HepG2 (cell line): ENCODE results near the gene NDFIP2. TPM values are rescaled to one million over a fixed set of nuclear protein-coding genes. Genes with fewer than 3 reads are reported as not detected.

ENCODE experiments used
- ATAC-seq: fragments of 200-7000 bp; cut with Tn5 transposase; 3 replicates; pipeline ENCODE4 v1.9.1; 2020; ENCODE audit warnings: mild to moderate bottlenecking, moderate library complexity
- BruUV-seq: library from RNA; stranded (reverse); fragments of 400-500 nt; replicated peaks from 2 replicates; lab custom pipeline; 2021; lab: Mats Ljungman, UMichigan
- CTCF ChIA-PET: fragments of 300-600 bp; formaldehyde crosslinking; extraction: SDS; loops from one replicate; lab custom pipeline; 2021; ENCODE audit warnings: low total read pairs, inconsistent platforms, low intra/inter-chr PET ratio; lab: Yijun Ruan, JAX
- POLR2A ChIA-PET: fragments of 350-600 bp; sonication (Branson Sonifier 250); formaldehyde crosslinking; loops from one replicate; lab custom pipeline; 2020; ENCODE audit warnings: antibody characterized with exemption, inconsistent platforms; lab: Yijun Ruan, JAX
- DNase-seq: peaks from one replicate; pipeline ENCODE4 v3.0.0-alpha.2; 2015; ENCODE audit warnings: low spot score
- FAIRE-seq: peaks from 3 replicates; lab custom pipeline; 2011; peaks lifted over from hg19 to GRCh38; lab: Jason Lieb, UNC
- H2AFZ ChIP-seq: one replicate; pipeline ENCODE4 v1.6.1; 2011; ENCODE audit warnings: low read length, inconsistent platforms
- H3K27ac ChIP-seq: fragments of 300-600 bp; 3 replicates; pipeline ENCODE4 v1.8.0; 2011; ENCODE audit warnings: mixed run types, mild to moderate bottlenecking, mixed read lengths, low read length, inconsistent platforms; ENCODE audit not compliant: insufficient read depth; ENCODE audit errors: extremely low read length
- H3K27me3 ChIP-seq, 2 experiments: fragments of 200-600 bp in 1 of 2; 2 replicates in 1 of 2; 3 replicates in 1 of 2; pipeline versions ENCODE4 v1.6.0 to v1.8.0; 2011; ENCODE audit warnings: low read length in 2 of 2, mild to moderate bottlenecking in 2 of 2, moderate library complexity in 2 of 2, inconsistent platforms in 1 of 2; ENCODE audit not compliant: insufficient read depth in 2 of 2, control insufficient read depth in 1 of 2
- H3K36me3 ChIP-seq, 2 experiments: fragments of 200-600 bp in 1 of 2; replicated peaks in 1 of 2; 2 replicates in 1 of 2; 3 replicates in 1 of 2; pipeline versions ENCODE4 v1.5.1 to v1.8.0; 2011; ENCODE audit warnings: low read length in 2 of 2, inconsistent platforms in 1 of 2; ENCODE audit not compliant: insufficient read depth in 2 of 2, control insufficient read depth in 1 of 2
- H3K4me1 ChIP-seq: 2 replicates; pipeline ENCODE4 v1.5.1; 2012; ENCODE audit warnings: low read length, inconsistent platforms; ENCODE audit not compliant: insufficient read depth
- H3K4me2 ChIP-seq: 2 replicates; pipeline ENCODE4 v1.6.0; 2011; ENCODE audit warnings: low read depth, low read length, inconsistent platforms
- H3K4me3 ChIP-seq, 3 experiments: fragments of 200-600 bp in 1 of 3; sonication (generic), shearing (Covaris generic) in 1 of 3; replicated peaks in 1 of 3; 2 replicates each; pipeline ENCODE4 v1.5.1; 2011 to 2016; ENCODE audit warnings: low read length in 3 of 3, inconsistent platforms in 2 of 3, low read depth in 2 of 3, mild to moderate bottlenecking in 2 of 3, control low read depth in 1 of 3, mixed read lengths in 1 of 3; ENCODE audit not compliant: insufficient read depth in 1 of 3
- H3K79me2 ChIP-seq: one replicate; pipeline ENCODE4 v1.6.1; 2011; ENCODE audit warnings: low read length, inconsistent platforms; ENCODE audit not compliant: insufficient read depth
- H3K9ac ChIP-seq: 2 replicates; pipeline ENCODE4 v1.6.0; 2011; ENCODE audit warnings: mild to moderate bottlenecking, low read depth, low read length, inconsistent platforms; ENCODE audit not compliant: insufficient read depth
- H3K9me3 ChIP-seq: 2 replicates; pipeline ENCODE4 v1.5.1; 2012; ENCODE audit warnings: mild to moderate bottlenecking, low read length
- H4K20me1 ChIP-seq: 2 replicates; pipeline ENCODE4 v1.6.0; 2011; ENCODE audit warnings: inconsistent platforms, mild to moderate bottlenecking, low read length, moderate library complexity; ENCODE audit not compliant: insufficient read depth
- MTF2 ChIP-seq: sonication (generic); formaldehyde crosslinking; IDR thresholded peaks from 2 replicates; pipeline ENCODE4 v1.5.0; 2020; ENCODE audit warnings: missing genetic modification reagents, borderline replicate concordance
- SSRP1 ChIP-seq: IDR thresholded peaks from 2 replicates; pipeline ENCODE4 v1.6.1; 2016; ENCODE audit warnings: control low read depth
- SUZ12 ChIP-seq: fragments of 150-350 bp; IDR thresholded peaks from 2 replicates; pipeline ENCODE4 v1.6.1; 2014; ENCODE audit warnings: low read depth, low read length
- THAP11 ChIP-seq: IDR thresholded peaks from 2 replicates; pipeline ENCODE4 v1.6.1; 2016; ENCODE audit warnings: missing biosample characterization, missing genetic modification reagents
- ZNF136 ChIP-seq: sonication (generic); formaldehyde crosslinking; IDR thresholded peaks from 2 replicates; pipeline ENCODE4 v1.8.1; 2022; ENCODE audit warnings: low read depth, mild to moderate bottlenecking, moderate library complexity, missing genetic modification reagents
- ZNF773 ChIP-seq: sonication (generic); formaldehyde crosslinking; IDR thresholded peaks from 2 replicates; pipeline ENCODE4 v1.4.0; 2020; ENCODE audit warnings: missing genetic modification reagents, borderline replicate concordance
- ZNF83 ChIP-seq: sonication (generic); formaldehyde crosslinking; IDR thresholded peaks from 2 replicates; pipeline ENCODE4 v1.4.0; 2020; ENCODE audit warnings: missing genetic modification reagents, mild to moderate bottlenecking, borderline replicate concordance
- WGBS: methylation state at CpG from one replicate; pipeline ENCODE4 v1.1.6; 2017; ENCODE audit warnings: low lambda C conversion rate; 5-methylcytosine and 5-hydroxymethylcytosine counted together
- in situ Hi-C: cut with HindIII; loops from 2 replicates; pipeline ENCODE4 v1.10.0; 2017; ENCODE audit warnings: low pct_unique_long_range_greater_than_20kb; ENCODE audit not compliant: extremely low pct_ligation_motif_present
- intact Hi-C: fragments of 100-400 bp; cut with micrococcal nuclease; formaldehyde crosslinking; loops from one replicate; pipeline ENCODE4 v1.10.0; 2022; ENCODE audit not compliant: unreplicated experiment
- polyA plus RNA-seq, 8 experiments: library from polyadenylated mRNA; depleted of rRNA in 3 of 8; stranded (reverse) in 7 of 8; unstranded in 1 of 8; fragments of >200 nt; fragmentation: Illumina TruSeq in 4 of 8; extraction: Trizol in 4 of 8; gene quantifications; 2 replicates each; pipeline versions ENCODE4 v1.2.1 to v1.2.3, GENCODE V29; 2011 to 2016; ENCODE audit warnings: low read depth in 4 of 8, missing spikeins in 1 of 8, mixed read lengths in 1 of 8; ENCODE audit not compliant: insufficient read depth in 1 of 8
- total RNA-seq, 5 experiments: library from RNA; depleted of rRNA; stranded (reverse); fragments of >200 nt; fragmentation: Illumina TruSeq; extraction: Trizol; gene quantifications; 2 replicates each; pipeline ENCODE4 v1.2.3, GENCODE V29; 2016; ENCODE audit warnings: low read depth in 1 of 5
- TF ChIP-seq, protein P1 (sequence below): sonication (generic); formaldehyde crosslinking; conservative IDR thresholded peaks from 2 replicates; pipeline ENCODE4 v1.4.0; 2020; ENCODE audit warnings: missing genetic modification reagents
- TF ChIP-seq, protein P2 (sequence below): sonication (generic); formaldehyde crosslinking; IDR thresholded peaks from 2 replicates; pipeline ENCODE4 v1.5.1; 2020; ENCODE audit warnings: missing genetic modification reagents, mild to moderate bottlenecking, borderline replicate concordance

Gene NDFIP2
- total and polyA plus RNA-seq, 2 of the 13 experiments (the other 11 are each of a cell fraction or from before 2014, with no cell fraction given) = 23.2 to 32.0 TPM

DNA sequence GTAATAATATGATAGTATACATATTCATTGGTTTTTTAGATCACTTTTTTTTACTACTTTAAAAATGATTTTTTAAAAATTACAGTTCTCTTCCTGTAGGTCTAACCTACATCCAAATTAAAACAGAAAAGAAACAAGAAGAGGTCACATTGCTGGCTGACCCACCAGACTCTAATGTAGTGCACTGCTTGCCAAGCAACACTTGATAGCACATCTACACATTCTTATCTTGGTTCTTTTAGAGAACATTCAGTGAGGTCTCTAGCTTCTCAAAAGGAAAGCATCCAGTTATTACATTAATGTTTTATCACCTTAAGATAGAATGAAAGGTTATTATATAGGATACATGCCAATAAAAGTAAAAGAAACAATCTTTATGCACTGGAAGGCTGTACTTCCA, 35.6 kb downstream of the NDFIP2 start (continued):
- TF ChIP-seq, protein P1, sequence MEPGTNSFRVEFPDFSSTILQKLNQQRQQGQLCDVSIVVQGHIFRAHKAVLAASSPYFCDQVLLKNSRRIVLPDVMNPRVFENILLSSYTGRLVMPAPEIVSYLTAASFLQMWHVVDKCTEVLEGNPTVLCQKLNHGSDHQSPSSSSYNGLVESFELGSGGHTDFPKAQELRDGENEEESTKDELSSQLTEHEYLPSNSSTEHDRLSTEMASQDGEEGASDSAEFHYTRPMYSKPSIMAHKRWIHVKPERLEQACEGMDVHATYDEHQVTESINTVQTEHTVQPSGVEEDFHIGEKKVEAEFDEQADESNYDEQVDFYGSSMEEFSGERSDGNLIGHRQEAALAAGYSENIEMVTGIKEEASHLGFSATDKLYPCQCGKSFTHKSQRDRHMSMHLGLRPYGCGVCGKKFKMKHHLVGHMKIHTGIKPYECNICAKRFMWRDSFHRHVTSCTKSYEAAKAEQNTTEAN = no peak

DNA sequence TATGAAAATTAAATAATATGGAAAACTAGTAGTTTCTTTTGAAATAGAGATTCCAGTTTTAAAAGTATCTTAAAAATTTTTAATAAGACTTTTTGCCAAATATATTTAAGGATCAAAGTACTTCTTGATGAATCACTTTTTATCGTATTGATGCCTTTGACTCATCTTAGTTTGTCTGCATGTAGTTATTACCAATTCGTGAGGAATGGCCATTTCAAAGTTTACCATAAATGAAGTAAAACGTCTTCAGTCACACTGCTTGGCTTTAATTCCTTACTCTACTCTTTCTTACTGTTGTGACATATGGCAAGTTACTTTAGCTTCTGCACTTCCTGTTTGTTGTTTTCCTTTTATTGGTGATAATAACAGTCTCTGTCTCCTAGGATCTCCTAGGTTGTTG, 38.3 kb downstream of the NDFIP2 start:
- H3K27me3 ChIP-seq = no peaks in the 10 kb centered on the region
- peaks cover 0 to 15% of the 10 kb centered on the region in 2 experiments; a peak in 3 of 5 replicates for H3K36me3 ChIP-seq
- TF ChIP-seq ZNF83 (CRISPR knock-in tag) (no peak), ZNF773 (CRISPR knock-in tag) (no peak), MTF2 (CRISPR knock-in tag) (no peak), THAP11 (CRISPR knock-in tag) (no peak), ZNF136 (CRISPR knock-in tag) (no peak), SUZ12 (no peak), SSRP1 (CRISPR knock-in tag) (no peak)
- TF ChIP-seq, protein P2, sequence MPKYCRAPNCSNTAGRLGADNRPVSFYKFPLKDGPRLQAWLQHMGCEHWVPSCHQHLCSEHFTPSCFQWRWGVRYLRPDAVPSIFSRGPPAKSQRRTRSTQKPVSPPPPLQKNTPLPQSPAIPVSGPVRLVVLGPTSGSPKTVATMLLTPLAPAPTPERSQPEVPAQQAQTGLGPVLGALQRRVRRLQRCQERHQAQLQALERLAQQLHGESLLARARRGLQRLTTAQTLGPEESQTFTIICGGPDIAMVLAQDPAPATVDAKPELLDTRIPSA (CRISPR knock-in tag) = no peak
- no peak for DNase-seq
- POLR2A ChIA-PET = no interaction called here
- WGBS = 96% methylated on average over 3 of the region's 3 CpGs
- no TSS peak for BruUV-seq
- peaks cover 2% of the 10 kb centered on the region for H3K79me2 ChIP-seq
- no peaks in the 10 kb centered on the region for H3K4me1 ChIP-seq
- no peaks in the 10 kb centered on the region for H3K9me3 ChIP-seq
- no peak overlapping the region for H3K4me2 ChIP-seq
- H3K4me3 ChIP-seq = no peak overlapping the region
- FAIRE-seq = no peak
- intact Hi-C loops = no loop called here
- no peak overlapping the region for H2AFZ ChIP-seq
- CTCF ChIA-PET = no interaction called here
- no peak overlapping the region for H3K9ac ChIP-seq
- no peak overlapping the region for H3K27ac ChIP-seq
- ATAC-seq = no peak
- in situ Hi-C loops = no loop called here
- H4K20me1 ChIP-seq = no peaks in the 10 kb centered on the region
